Esophagus squamous epithelium (tissue), 4 donors: ENCODE results near the gene SV2C.

Source experiments
- CTCF ChIP-seq, 6 experiments: fragments of 450-650 bp in 4 of 6; fragments of 200-600 bp in 2 of 6; sonication (generic) in 2 of 6; IDR thresholded peaks; one replicate each; pipeline ENCODE4 v1.5.1; 2016 to 2019; ENCODE audit warnings: antibody characterized with exemption in 6 of 6, mild to moderate bottlenecking in 4 of 6, moderate library complexity in 4 of 6
- POLR2A ChIP-seq, 4 donors: fragments of 450-650 bp; IDR thresholded peaks; one replicate each; pipeline ENCODE4 v1.6.1; 2017; ENCODE audit warnings: antibody characterized with exemption in 4 of 4, mild to moderate bottlenecking in 4 of 4, moderate library complexity in 3 of 4

- no peak for TF ChIP-seq POLR2A (IDR thresholded peaks at IDR 0.05)
- TF ChIP-seq CTCF (IDR thresholded peaks at IDR 0.05), result no peak
Measured at GRCh38 chr5:76368941-76369340, 285.8 kb downstream of the SV2C start.
